MCF 10A (cell line): ENCODE data around the gene IGF1R. TPM values are rescaled to one million over a fixed set of nuclear protein-coding genes. Genes with fewer than 3 reads are reported as not detected.
A peak's percentile ranks its signal among the peaks of the same experiment; 100 is the strongest.

Experiments
- BruUV-seq: library from RNA; stranded (reverse); fragments of 400-500 nt; replicated peaks from 2 replicates; lab custom pipeline; 2021; lab: Mats Ljungman, UMichigan
- CTCF ChIA-PET: fragments of 300-600 bp; sonication (Branson Sonifier 250); formaldehyde crosslinking; extraction: SDS; loops from one replicate; lab custom pipeline; 2021; ENCODE audit warnings: antibody characterized with exemption, inconsistent platforms; lab: Yijun Ruan, JAX
- POLR2A ChIA-PET: fragments of 300-600, 350-650 bp; sonication (Branson Sonifier 250); formaldehyde crosslinking; extraction: SDS; loops from one replicate; lab custom pipeline; 2020; ENCODE audit warnings: antibody characterized with exemption, inconsistent platforms; lab: Yijun Ruan, JAX
- DNase-seq: peaks from one replicate; pipeline ENCODE4 v3.0.0-alpha.2; 2018; ENCODE audit not compliant: unreplicated experiment
- H3K27ac Mint-ChIP-seq: one replicate; pipeline ENCODE4 v1.8.0; 2022; ENCODE audit warnings: mild to moderate bottlenecking, low read depth, mixed read lengths; ENCODE audit not compliant: unreplicated experiment
- H3K27me3 Mint-ChIP-seq: one replicate; pipeline ENCODE4 v1.8.0; 2022; ENCODE audit warnings: mixed read lengths; ENCODE audit not compliant: insufficient read depth, unreplicated experiment
- H3K36me3 Mint-ChIP-seq: one replicate; pipeline ENCODE4 v1.8.0; 2022; ENCODE audit warnings: mild to moderate bottlenecking, moderate library complexity, mixed read lengths; ENCODE audit not compliant: insufficient read depth, unreplicated experiment
- H3K4me1 Mint-ChIP-seq: one replicate; pipeline ENCODE4 v1.8.0; 2022; ENCODE audit warnings: mixed read lengths; ENCODE audit not compliant: insufficient read depth, unreplicated experiment
- H3K4me3 Mint-ChIP-seq: one replicate; pipeline ENCODE4 v1.8.0; 2022; ENCODE audit warnings: mild to moderate bottlenecking, moderate library complexity, mixed read lengths; ENCODE audit not compliant: unreplicated experiment
- H3K9me3 Mint-ChIP-seq: one replicate; pipeline ENCODE4 v1.8.0; 2022; ENCODE audit warnings: mixed read lengths; ENCODE audit not compliant: unreplicated experiment
- CTCF ChIP-seq: fragments of 200-600 bp; IDR thresholded peaks from one replicate; pipeline ENCODE4 v1.8.0; 2022; ENCODE audit warnings: antibody characterized with exemption, mild to moderate bottlenecking; ENCODE audit not compliant: unreplicated experiment
- intact Hi-C: fragments of 100-400 bp; cut with micrococcal nuclease; formaldehyde crosslinking; loops from 2 replicates; pipeline ENCODE4 v1.14.1; 2022
- total RNA-seq: library from RNA; stranded (reverse); gene quantifications from 2 replicates; pipeline ENCODE4 v1.2.3, GENCODE V29; 2022

IGF1R gene
- total RNA-seq, 1 experiment from 2014 or later = 53.3 TPM

DNA sequence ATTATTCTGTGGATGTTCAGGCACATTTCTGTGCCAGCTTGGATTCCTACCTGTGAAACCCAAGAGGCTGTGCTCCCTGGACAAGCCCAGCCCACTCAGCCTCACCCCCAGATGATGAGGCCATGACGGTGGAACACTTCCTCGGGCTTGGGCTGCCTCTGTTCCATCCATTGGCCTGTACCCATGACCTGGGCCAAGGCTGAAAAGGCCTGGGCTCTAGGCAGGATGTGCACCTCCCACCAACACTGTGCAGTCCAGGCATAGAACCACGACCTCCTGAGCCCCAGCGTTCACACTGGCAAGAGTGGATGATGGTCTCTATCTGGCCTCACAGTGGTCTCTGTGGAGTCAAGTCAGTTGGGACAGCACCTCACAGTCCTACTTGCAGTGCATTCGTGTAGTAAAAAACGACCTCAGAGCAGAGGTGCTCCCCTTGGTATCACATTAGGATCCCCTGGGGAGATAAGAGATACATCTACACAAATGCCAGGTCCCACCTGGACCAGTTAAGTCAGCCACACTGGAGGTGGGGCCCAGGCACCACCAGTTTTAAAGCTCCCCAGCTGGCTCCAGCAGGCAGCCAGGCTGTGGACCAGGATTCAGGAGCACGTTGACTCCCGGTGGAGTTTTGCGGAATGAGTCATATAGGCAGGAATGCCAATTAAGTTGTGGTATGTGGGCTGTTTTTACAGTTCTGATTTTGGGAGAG lies 39.0 kb upstream of the IGF1R start:
- Mint-ChIP-seq H3K9me3 (no peaks in the 10 kb centered on the region), H3K4me3 (no peak overlapping the region), H3K27ac (no peak overlapping the region), H3K4me1 (peaks cover 6% of the 10 kb centered on the region), H3K27me3 (no peaks in the 10 kb centered on the region), H3K36me3 (no peaks in the 10 kb centered on the region)
- intact Hi-C loops = no loop called here
- no peak for TF ChIP-seq CTCF
- CTCF ChIA-PET = no interaction called here
- BruUV-seq = no TSS peak
- POLR2A ChIA-PET = no interaction called here
- DNase-seq = peak; percentile 71

GRCh38 chr15:98610991-98611390 lies 37.3 kb upstream of the IGF1R start:
- Mint-ChIP-seq H3K36me3 (no peaks in the 10 kb centered on the region), H3K9me3 (no peaks in the 10 kb centered on the region), H3K4me3 (no peak overlapping the region), H3K27ac (no peak overlapping the region), H3K27me3 (peaks cover 3% of the 10 kb centered on the region), H3K4me1 (peaks cover 6% of the 10 kb centered on the region)
- TF ChIP-seq CTCF = no peak
- no TSS peak for BruUV-seq
- DNase-seq = peak; percentile 16
- ChIA-PET POLR2A (no interaction called here), CTCF (no interaction called here)
- intact Hi-C loops = no loop called here

DNA sequence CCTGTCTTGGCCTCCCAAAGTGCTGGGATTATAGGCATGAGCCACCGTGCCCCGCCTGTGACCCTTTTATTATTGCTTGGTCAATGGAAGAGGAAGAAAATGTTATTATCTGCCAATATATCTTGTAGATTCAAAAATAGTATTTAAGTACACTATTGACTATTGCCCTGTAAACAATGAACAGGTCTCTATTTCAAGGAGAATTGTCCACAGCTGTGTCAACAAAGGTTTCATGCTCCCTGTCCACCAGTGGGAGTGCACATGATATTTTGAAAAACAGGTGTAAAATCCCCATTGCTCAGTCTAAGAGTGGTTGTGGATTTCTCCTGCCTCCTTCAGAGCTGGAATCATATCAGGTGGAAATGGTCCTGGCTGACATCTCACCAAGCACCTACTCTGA lies 36.5 kb upstream of the IGF1R start:
- H3K4me3 Mint-ChIP-seq = no peak overlapping the region
- DNase-seq = no peak
- no peak for TF ChIP-seq CTCF
- H3K36me3 Mint-ChIP-seq = no peaks in the 10 kb centered on the region
- no peaks in the 10 kb centered on the region for H3K9me3 Mint-ChIP-seq
- peaks cover 11% of the 10 kb centered on the region for H3K27me3 Mint-ChIP-seq
- no TSS peak for BruUV-seq
- intact Hi-C loops = no loop called here
- no peak overlapping the region for H3K27ac Mint-ChIP-seq
- H3K4me1 Mint-ChIP-seq = peaks cover 6% of the 10 kb centered on the region
- POLR2A ChIA-PET = no interaction called here
- CTCF ChIA-PET = interaction anchor here (1.0 kb wide), 1 partner anchor 43 kb away, joined by 4 read pairs; no protein-coding TSS in a partner anchor

- ChIA-PET CTCF (interaction anchor here (1.0 kb wide), 1 partner anchor 44 kb away, joined by 4 read pairs; no protein-coding TSS in a partner anchor), POLR2A (interaction anchor here (0.5 kb wide), 1 partner anchor 61 kb away, joined by 3 read pairs; no protein-coding TSS in a partner anchor)
- no TSS peak for BruUV-seq
- Mint-ChIP-seq H3K4me3 (no peak overlapping the region), H3K36me3 (no peaks in the 10 kb centered on the region), H3K4me1 (peaks cover 6% of the 10 kb centered on the region), H3K9me3 (no peaks in the 10 kb centered on the region), H3K27ac (no peak overlapping the region), H3K27me3 (peaks cover 19% of the 10 kb centered on the region)
- DNase-seq = no peak
- intact Hi-C loops = no loop called here
- TF ChIP-seq CTCF = no peak
Observed at GRCh38 chr15:98612490-98613110, 35.7 kb upstream of the IGF1R start.
